Stimulated activated CD4-positive, alpha-beta T cell treated with anti-CD3 and anti-CD28 coated beads, TNF-alpha, amount 100 ng/mL, for 24 hours (primary cell): ENCODE measurements around the gene TBXAS1.
"Not testable (repeated sequence)": the region's sequence is repeated elsewhere in the genome, so short reads cannot be mapped to it uniquely, and the experiment has no call there.

Source experiments
- DNase-seq, 3 experiments: peaks; one replicate each; pipeline ENCODE4 v3.0.0-alpha.2; 2020; ENCODE audit warnings: low read depth in 3 of 3

Gene TBXAS1

GRCh38 chr7:139889186-139889871 lies 60.3 kb downstream of the TBXAS1 start:
- DNase-seq, result no peak

GRCh38 chr7:139893461-139893860 lies 64.4 kb downstream of the TBXAS1 start:
- DNase-seq, result no peak

GRCh38 chr7:139893999-139894398 lies 64.9 kb downstream of the TBXAS1 start:
- DNase-seq, result no peak

- DNase-seq, result no peak
Observed at GRCh38 chr7:139895141-139895829, 66.2 kb downstream of the TBXAS1 start.

GRCh38 chr7:139896288-139896687 lies 67.2 kb downstream of the TBXAS1 start:
- DNase-seq, result no peak

GRCh38 chr7:139896831-139897230 lies 67.8 kb downstream of the TBXAS1 start:
- DNase-seq, result no peak

GRCh38 chr7:139897422-139898090 lies 68.5 kb downstream of the TBXAS1 start:
- DNase-seq, result no peak

- DNase-seq, result no peak
Observed at GRCh38 chr7:139898483-139898882, 69.4 kb downstream of the TBXAS1 start.

GRCh38 chr7:139899328-139899955 lies 70.4 kb downstream of the TBXAS1 start:
- DNase-seq, result no peak

GRCh38 chr7:139900326-139900725 lies 71.3 kb downstream of the TBXAS1 start:
- no peak for DNase-seq

- no peak for DNase-seq
Observed at GRCh38 chr7:139901056-139901795, 72.2 kb downstream of the TBXAS1 start.

GRCh38 chr7:139901901-139902300 lies 72.8 kb downstream of the TBXAS1 start:
- no peak for DNase-seq

- no peak for DNase-seq
Observed at GRCh38 chr7:139902436-139903102, 73.5 kb downstream of the TBXAS1 start.

GRCh38 chr7:139903103-139903477 lies 74.0 kb downstream of the TBXAS1 start:
- DNase-seq, result not testable (repeated sequence)

GRCh38 chr7:139906879-139907278 lies 77.8 kb downstream of the TBXAS1 start:
- DNase-seq, result no peak

- no peak for DNase-seq
Observed at GRCh38 chr7:139908792-139909191, 79.7 kb downstream of the TBXAS1 start.

- DNase-seq, result no peak
Observed at GRCh38 chr7:139909379-139910050, 80.5 kb downstream of the TBXAS1 start.

- no peak for DNase-seq
Observed at GRCh38 chr7:139913021-139913844, 84.2 kb downstream of the TBXAS1 start.

GRCh38 chr7:139913845-139914135 lies 84.7 kb downstream of the TBXAS1 start:
- no peak for DNase-seq
